ENCODE data around the gene FNDC3B.

DNA sequence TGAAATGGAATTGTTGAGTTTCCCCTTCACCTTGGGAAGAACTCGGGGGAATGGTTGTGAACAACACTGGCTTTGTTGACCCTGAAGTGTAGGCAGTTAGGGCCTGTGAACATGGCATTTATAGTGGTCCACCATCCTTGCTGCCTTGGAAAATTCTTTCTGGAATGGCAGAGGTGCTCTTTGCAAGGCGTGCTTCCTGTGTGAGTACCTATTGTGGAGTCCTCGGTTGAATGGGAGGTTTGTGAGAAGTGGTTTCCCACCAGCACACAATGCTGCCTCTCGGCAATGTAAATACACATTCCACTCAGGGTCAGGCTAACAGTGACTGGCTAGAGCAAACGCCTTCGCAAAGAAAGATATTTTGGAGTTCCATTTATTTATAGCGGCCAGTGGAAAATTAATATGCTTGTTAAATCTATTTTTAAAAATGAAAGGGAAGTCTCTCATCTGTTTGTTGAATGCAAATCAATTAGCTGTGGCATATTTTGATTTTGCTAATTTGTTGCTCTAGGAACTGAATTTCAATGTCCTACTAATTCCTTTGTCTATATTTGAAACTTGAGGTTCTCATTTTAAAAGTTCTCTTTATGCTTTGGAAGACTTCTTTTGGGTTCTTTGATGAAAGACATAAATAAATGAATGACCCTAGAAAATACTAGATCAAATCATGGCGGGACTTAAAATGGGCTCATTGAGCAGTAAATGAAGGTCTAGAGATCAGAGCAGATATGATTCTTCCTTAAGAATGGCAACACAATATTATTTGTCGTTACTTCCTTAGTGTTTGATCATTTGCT lies 59.5 kb downstream of the FNDC3B start:
- TF ChIP-seq EGR1 (IDR thresholded peaks at IDR 0.05; ENCODE audit: borderline replicate concordance, low read depth, low read length) (no peak), EZH2 (IDR thresholded peaks at IDR 0.05; ENCODE audit: low read depth, low read length, severe bottlenecking) (no peak), CHD2 (IDR thresholded peaks at IDR 0.05; ENCODE audit: low read length) (no peak)
- TF ChIP-seq, protein P1, sequence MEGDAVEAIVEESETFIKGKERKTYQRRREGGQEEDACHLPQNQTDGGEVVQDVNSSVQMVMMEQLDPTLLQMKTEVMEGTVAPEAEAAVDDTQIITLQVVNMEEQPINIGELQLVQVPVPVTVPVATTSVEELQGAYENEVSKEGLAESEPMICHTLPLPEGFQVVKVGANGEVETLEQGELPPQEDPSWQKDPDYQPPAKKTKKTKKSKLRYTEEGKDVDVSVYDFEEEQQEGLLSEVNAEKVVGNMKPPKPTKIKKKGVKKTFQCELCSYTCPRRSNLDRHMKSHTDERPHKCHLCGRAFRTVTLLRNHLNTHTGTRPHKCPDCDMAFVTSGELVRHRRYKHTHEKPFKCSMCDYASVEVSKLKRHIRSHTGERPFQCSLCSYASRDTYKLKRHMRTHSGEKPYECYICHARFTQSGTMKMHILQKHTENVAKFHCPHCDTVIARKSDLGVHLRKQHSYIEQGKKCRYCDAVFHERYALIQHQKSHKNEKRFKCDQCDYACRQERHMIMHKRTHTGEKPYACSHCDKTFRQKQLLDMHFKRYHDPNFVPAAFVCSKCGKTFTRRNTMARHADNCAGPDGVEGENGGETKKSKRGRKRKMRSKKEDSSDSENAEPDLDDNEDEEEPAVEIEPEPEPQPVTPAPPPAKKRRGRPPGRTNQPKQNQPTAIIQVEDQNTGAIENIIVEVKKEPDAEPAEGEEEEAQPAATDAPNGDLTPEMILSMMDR (IDR thresholded peaks at IDR 0.05; ENCODE audit: control extremely low read depth in 1 of 3, insufficient read depth in 1 of 3, low read depth in 1 of 3, low read length in 3 of 3) = no peak
